ENCODE data around the gene ARHGAP25.

Gene ARHGAP25

DNA sequence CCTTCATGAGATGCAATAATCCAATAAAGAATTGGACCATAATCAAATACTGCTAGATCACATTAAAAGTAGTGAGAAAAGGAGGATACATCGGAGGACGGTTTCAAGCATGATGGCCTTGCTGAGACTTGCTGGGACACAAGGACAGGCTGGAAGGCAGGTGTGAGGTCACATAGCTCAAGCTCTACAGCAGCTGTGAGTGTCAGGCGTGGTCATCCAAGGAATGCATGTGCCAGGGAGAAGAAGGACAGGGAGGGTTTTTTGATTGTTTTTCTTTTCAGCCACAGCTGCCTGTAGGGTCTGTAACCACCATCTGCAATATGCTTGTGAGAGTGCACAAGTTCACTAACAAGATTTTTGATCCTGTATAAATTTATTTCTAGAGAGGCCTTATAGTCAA, 79.0 kb downstream of the ARHGAP25 start:
- DNase-seq: no peak
- H3K56ac ChIP-seq (ENCODE audit: low read length): no peak overlapping the region
- H3K23ac ChIP-seq (ENCODE audit: low read length): no peak overlapping the region

DNA sequence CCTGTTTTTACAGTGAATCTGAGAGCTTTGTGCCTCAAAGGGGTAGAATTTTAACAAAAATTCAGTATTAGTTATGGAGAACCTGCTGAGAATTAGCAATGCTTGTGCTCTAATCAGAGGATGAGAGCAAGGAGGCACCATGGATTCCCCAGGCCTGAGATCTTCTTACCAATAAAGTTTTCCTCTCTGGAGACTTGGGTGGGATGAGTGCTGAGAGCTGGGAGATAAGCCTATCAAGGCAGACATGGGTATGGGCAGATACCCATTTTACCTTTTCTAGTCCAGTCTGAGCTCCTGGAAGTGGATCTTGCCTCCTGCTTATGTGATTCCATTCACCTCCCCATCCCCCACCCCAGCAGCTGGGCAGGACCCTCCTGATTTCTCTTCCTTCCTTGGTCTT, 82.7 kb downstream of the ARHGAP25 start:
- Histone ChIP-seq H3K27me3 (ENCODE audit: insufficient read depth, low read length, poor library complexity) (no peaks in the 10 kb centered on the region), H2BK120ac (ENCODE audit: low read depth, low read length) (no peak overlapping the region), H2AK5ac (ENCODE audit: low read length) (no peak overlapping the region), H4K5ac (ENCODE audit: low read length) (no peak overlapping the region), H3K4me1 (ENCODE audit: control insufficient read depth, low read depth, low read length) (no peaks in the 10 kb centered on the region), H3K56ac (ENCODE audit: low read length) (no peak overlapping the region), H3K4me3 (ENCODE audit: low read length) (no peak overlapping the region), H3K4ac (ENCODE audit: low read depth, low read length) (no peak overlapping the region), H3K9ac (ENCODE audit: low read length) (no peak overlapping the region), H3K79me2 (ENCODE audit: control insufficient read depth, insufficient read depth, low read length) (no peaks in the 10 kb centered on the region), H3K18ac (ENCODE audit: low read length) (no peak overlapping the region), H3K27ac (ENCODE audit: low read depth, low read length) (no peak overlapping the region), H4K8ac (ENCODE audit: low read depth, low read length) (no peak overlapping the region), H2BK5ac (ENCODE audit: low read length) (no peak overlapping the region), H3K36me3 (ENCODE audit: control insufficient read depth, insufficient read depth, low read length) (no peaks in the 10 kb centered on the region), H3K4me2 (ENCODE audit: low read length) (no peak overlapping the region), H3K23ac (ENCODE audit: low read length) (no peak overlapping the region), H3K79me1 (ENCODE audit: low read length) (no peaks in the 10 kb centered on the region), H2BK15ac (replicated peaks; ENCODE audit: low read depth) (no peak overlapping the region)
- no peak for DNase-seq

More for the DNA sequence above, 79.0 kb downstream of the ARHGAP25 start:
- H2BK5ac ChIP-seq (ENCODE audit: low read length): no peak overlapping the region
- H2BK15ac ChIP-seq (replicated peaks; ENCODE audit: low read depth): no peak overlapping the region
- no peak overlapping the region for H4K5ac ChIP-seq (ENCODE audit: low read length)
- no peak overlapping the region for H3K9ac ChIP-seq (ENCODE audit: low read length)
- H2AK5ac ChIP-seq (ENCODE audit: low read length): no peak overlapping the region
- no peak overlapping the region for H3K27ac ChIP-seq (ENCODE audit: low read depth, low read length)
- no peaks in the 10 kb centered on the region for H3K79me2 ChIP-seq (ENCODE audit: control insufficient read depth, insufficient read depth, low read length)
- H3K79me1 ChIP-seq (ENCODE audit: low read length): no peaks in the 10 kb centered on the region
- no peak overlapping the region for H3K18ac ChIP-seq (ENCODE audit: low read length)
- H3K27me3 ChIP-seq (ENCODE audit: insufficient read depth, low read length, poor library complexity): no peaks in the 10 kb centered on the region
- no peak overlapping the region for H3K4ac ChIP-seq (ENCODE audit: low read depth, low read length)
- WGBS (ENCODE audit: extremely low coverage, insufficient coverage, low lambda C conversion rate): no CpG with 5 or more reads among the region's 3 CpGs
- H3K4me1 ChIP-seq (ENCODE audit: control insufficient read depth, low read depth, low read length): no peaks in the 10 kb centered on the region
- H2BK120ac ChIP-seq (ENCODE audit: low read depth, low read length): no peak overlapping the region
- no peak overlapping the region for H3K4me2 ChIP-seq (ENCODE audit: low read length)
- no peak overlapping the region for H4K8ac ChIP-seq (ENCODE audit: low read depth, low read length)
- H3K4me3 ChIP-seq (ENCODE audit: low read length): no peak overlapping the region
- no peaks in the 10 kb centered on the region for H3K36me3 ChIP-seq (ENCODE audit: control insufficient read depth, insufficient read depth, low read length)

DNA sequence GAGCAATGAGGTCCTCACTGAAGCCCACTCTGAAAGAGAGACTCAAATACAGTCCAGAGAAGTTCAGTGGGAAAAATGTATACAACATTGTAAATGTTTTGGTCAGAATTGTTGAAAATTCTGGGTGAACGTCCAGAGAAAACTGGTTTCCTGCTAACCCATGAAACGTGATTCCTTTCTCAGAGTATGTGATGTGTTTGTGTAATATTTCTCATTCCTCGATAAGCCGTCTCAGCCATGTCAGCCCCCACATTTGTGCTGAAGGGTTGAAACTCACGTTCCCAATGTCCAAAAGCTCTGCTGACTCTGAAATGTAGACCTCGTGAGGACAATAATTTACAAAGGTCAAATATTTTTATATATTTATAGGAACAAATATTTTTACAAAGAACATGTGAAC, 84.9 kb downstream of the ARHGAP25 start:
- no peak overlapping the region for H2BK5ac ChIP-seq (ENCODE audit: low read length)

DNA sequence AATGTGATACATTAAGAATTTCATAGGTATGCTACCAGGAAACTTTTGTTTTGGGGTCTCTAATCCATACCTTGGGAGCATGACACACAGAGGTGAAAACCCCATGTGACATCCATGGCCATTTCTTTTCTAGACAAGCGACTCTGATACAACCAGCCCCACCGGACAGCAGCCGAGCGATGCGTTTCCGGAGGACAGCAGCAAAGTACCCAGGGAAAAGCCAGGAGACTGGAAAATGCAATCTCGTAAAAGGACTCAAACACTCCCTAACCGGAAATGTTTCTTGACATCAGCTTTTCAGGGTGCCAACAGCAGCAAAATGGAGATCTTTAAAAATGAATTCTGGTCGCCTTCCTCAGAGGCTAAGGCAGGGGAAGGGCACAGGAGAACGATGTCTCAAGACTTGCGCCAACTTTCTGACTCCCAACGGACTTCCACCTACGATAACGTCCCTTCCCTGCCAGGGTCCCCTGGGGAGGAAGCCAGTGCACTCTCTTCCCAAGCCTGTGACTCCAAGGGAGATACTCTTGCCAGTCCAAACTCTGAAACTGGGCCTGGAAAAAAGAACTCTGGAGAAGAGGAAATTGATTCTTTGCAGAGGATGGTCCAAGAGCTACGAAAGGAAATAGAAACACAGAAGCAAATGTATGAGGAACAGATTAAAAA, 87.7 kb downstream of the ARHGAP25 start:
- Histone ChIP-seq H3K56ac (ENCODE audit: low read length) (no peak overlapping the region), H3K4me2 (ENCODE audit: low read length) (no peak overlapping the region), H3K79me1 (ENCODE audit: low read length) (no peaks in the 10 kb centered on the region), H3K36me3 (ENCODE audit: control insufficient read depth, insufficient read depth, low read length) (no peaks in the 10 kb centered on the region), H2BK15ac (replicated peaks; ENCODE audit: low read depth) (no peak overlapping the region), H3K18ac (ENCODE audit: low read length) (no peak overlapping the region), H3K4ac (ENCODE audit: low read depth, low read length) (no peak overlapping the region), H3K4me1 (ENCODE audit: control insufficient read depth, low read depth, low read length) (no peaks in the 10 kb centered on the region), H3K27ac (ENCODE audit: low read depth, low read length) (no peak overlapping the region), H2BK120ac (ENCODE audit: low read depth, low read length) (no peak overlapping the region), H2AK5ac (ENCODE audit: low read length) (no peak overlapping the region), H3K79me2 (ENCODE audit: control insufficient read depth, insufficient read depth, low read length) (no peaks in the 10 kb centered on the region), H2BK5ac (ENCODE audit: low read length) (no peak overlapping the region), H3K4me3 (ENCODE audit: low read length) (no peak overlapping the region), H3K27me3 (ENCODE audit: insufficient read depth, low read length, poor library complexity) (no peaks in the 10 kb centered on the region), H4K8ac (ENCODE audit: low read depth, low read length) (no peak overlapping the region), H4K5ac (ENCODE audit: low read length) (no peak overlapping the region), H3K23ac (ENCODE audit: low read length) (no peak overlapping the region), H3K9ac (ENCODE audit: low read length) (no peak overlapping the region)
- DNase-seq: no peak
- no CpG with 5 or more reads among the region's 15 CpGs for WGBS (ENCODE audit: extremely low coverage, insufficient coverage, low lambda C conversion rate)

More for the DNA sequence above, 84.9 kb downstream of the ARHGAP25 start:
- Histone ChIP-seq H3K36me3 (ENCODE audit: control insufficient read depth, insufficient read depth, low read length) (no peaks in the 10 kb centered on the region), H3K4me1 (ENCODE audit: control insufficient read depth, low read depth, low read length) (no peaks in the 10 kb centered on the region), H4K5ac (ENCODE audit: low read length) (no peak overlapping the region), H3K18ac (ENCODE audit: low read length) (no peak overlapping the region), H2BK120ac (ENCODE audit: low read depth, low read length) (no peak overlapping the region), H3K23ac (ENCODE audit: low read length) (no peak overlapping the region), H3K79me2 (ENCODE audit: control insufficient read depth, insufficient read depth, low read length) (no peaks in the 10 kb centered on the region), H2BK15ac (replicated peaks; ENCODE audit: low read depth) (no peak overlapping the region), H3K27ac (ENCODE audit: low read depth, low read length) (no peak overlapping the region), H3K56ac (ENCODE audit: low read length) (no peak overlapping the region), H3K4me3 (ENCODE audit: low read length) (no peak overlapping the region), H3K79me1 (ENCODE audit: low read length) (no peaks in the 10 kb centered on the region), H3K9ac (ENCODE audit: low read length) (no peak overlapping the region), H3K4me2 (ENCODE audit: low read length) (no peak overlapping the region), H3K4ac (ENCODE audit: low read depth, low read length) (no peak overlapping the region), H2AK5ac (ENCODE audit: low read length) (no peak overlapping the region), H3K27me3 (ENCODE audit: insufficient read depth, low read length, poor library complexity) (no peaks in the 10 kb centered on the region), H4K8ac (ENCODE audit: low read depth, low read length) (no peak overlapping the region)
- no peak for DNase-seq
- no CpG with 5 or more reads among the region's 6 CpGs for WGBS (ENCODE audit: extremely low coverage, insufficient coverage, low lambda C conversion rate)

GRCh38 chr2:68824831-68825230, 90.2 kb downstream of the ARHGAP25 start:
- Histone ChIP-seq H3K4me2 (ENCODE audit: low read length) (no peak overlapping the region), H3K36me3 (ENCODE audit: control insufficient read depth, insufficient read depth, low read length) (no peaks in the 10 kb centered on the region), H2BK15ac (replicated peaks; ENCODE audit: low read depth) (no peak overlapping the region), H4K8ac (ENCODE audit: low read depth, low read length) (no peak overlapping the region), H3K79me1 (ENCODE audit: low read length) (no peaks in the 10 kb centered on the region), H3K9ac (ENCODE audit: low read length) (no peak overlapping the region), H3K23ac (ENCODE audit: low read length) (no peak overlapping the region), H3K18ac (ENCODE audit: low read length) (no peak overlapping the region), H3K79me2 (ENCODE audit: control insufficient read depth, insufficient read depth, low read length) (no peaks in the 10 kb centered on the region), H3K4me3 (ENCODE audit: low read length) (no peak overlapping the region), H2BK5ac (ENCODE audit: low read length) (no peak overlapping the region), H3K4me1 (ENCODE audit: control insufficient read depth, low read depth, low read length) (no peaks in the 10 kb centered on the region), H2BK120ac (ENCODE audit: low read depth, low read length) (no peak overlapping the region), H3K4ac (ENCODE audit: low read depth, low read length) (no peak overlapping the region), H3K56ac (ENCODE audit: low read length) (no peak overlapping the region), H3K27ac (ENCODE audit: low read depth, low read length) (no peak overlapping the region), H2AK5ac (ENCODE audit: low read length) (no peak overlapping the region), H3K27me3 (ENCODE audit: insufficient read depth, low read length, poor library complexity) (no peaks in the 10 kb centered on the region), H4K5ac (ENCODE audit: low read length) (no peak overlapping the region)
- DNase-seq: no peak
- WGBS (ENCODE audit: extremely low coverage, insufficient coverage, low lambda C conversion rate): no CpG with 5 or more reads among the region's 2 CpGs

DNA sequence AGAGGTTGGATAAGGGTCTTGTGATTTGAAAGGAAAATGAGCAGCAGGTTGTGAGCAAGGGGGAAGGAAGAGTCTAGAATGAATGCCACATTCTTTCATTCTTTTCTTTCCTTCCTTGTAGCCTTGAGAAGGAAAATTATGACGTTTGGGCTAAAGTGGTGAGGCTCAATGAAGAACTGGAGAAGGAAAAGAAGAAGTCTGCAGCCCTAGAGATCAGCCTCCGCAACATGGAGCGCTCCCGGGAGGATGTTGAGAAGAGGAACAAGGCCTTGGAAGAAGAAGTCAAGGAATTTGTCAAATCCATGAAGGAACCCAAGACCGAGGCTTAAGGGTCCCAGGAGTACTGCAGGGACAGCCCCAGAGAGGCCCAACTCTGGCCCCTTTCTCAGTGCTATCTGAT, 91.3 kb downstream of the ARHGAP25 start:
- WGBS (ENCODE audit: extremely low coverage, insufficient coverage, low lambda C conversion rate): no CpG with 5 or more reads among the region's 5 CpGs
- H2BK15ac ChIP-seq (replicated peaks; ENCODE audit: low read depth): no peak overlapping the region
- no peak overlapping the region for H2AK5ac ChIP-seq (ENCODE audit: low read length)
- H3K4me1 ChIP-seq (ENCODE audit: control insufficient read depth, low read depth, low read length): no peaks in the 10 kb centered on the region
- H4K8ac ChIP-seq (ENCODE audit: low read depth, low read length): no peak overlapping the region
- no peak for DNase-seq
- no peaks in the 10 kb centered on the region for H3K36me3 ChIP-seq (ENCODE audit: control insufficient read depth, insufficient read depth, low read length)
- H3K27me3 ChIP-seq (ENCODE audit: insufficient read depth, low read length, poor library complexity): no peaks in the 10 kb centered on the region
- no peak overlapping the region for H3K18ac ChIP-seq (ENCODE audit: low read length)
- H4K5ac ChIP-seq (ENCODE audit: low read length): no peak overlapping the region
- no peaks in the 10 kb centered on the region for H3K79me2 ChIP-seq (ENCODE audit: control insufficient read depth, insufficient read depth, low read length)
- no peak overlapping the region for H3K4me2 ChIP-seq (ENCODE audit: low read length)
- no peak overlapping the region for H3K4me3 ChIP-seq (ENCODE audit: low read length)
- no peaks in the 10 kb centered on the region for H3K79me1 ChIP-seq (ENCODE audit: low read length)
- no peak overlapping the region for H3K23ac ChIP-seq (ENCODE audit: low read length)
- H3K56ac ChIP-seq (ENCODE audit: low read length): no peak overlapping the region
- no peak overlapping the region for H3K4ac ChIP-seq (ENCODE audit: low read depth, low read length)
- H3K9ac ChIP-seq (ENCODE audit: low read length): no peak overlapping the region
- no peak overlapping the region for H3K27ac ChIP-seq (ENCODE audit: low read depth, low read length)
- no peak overlapping the region for H2BK5ac ChIP-seq (ENCODE audit: low read length)
- no peak overlapping the region for H2BK120ac ChIP-seq (ENCODE audit: low read depth, low read length)
